Upper lobe of left lung (tissue), 6 donors: ENCODE measurements around the gene FTO. TPM values are rescaled to one million over a fixed set of nuclear protein-coding genes. Genes with fewer than 3 reads are reported as not detected.
A peak's percentile ranks its signal among the peaks of the same experiment; 100 is the strongest.

Experiments
- ATAC-seq, 2 donors: fragments of 200-7000 bp; cut with Tn5 transposase; one replicate each; pipeline ENCODE4 v1.9.1; 2022; ENCODE audit warnings: mild to moderate bottlenecking in 2 of 2, moderate library complexity in 2 of 2; ENCODE audit not compliant: low FRiP score in 2 of 2
- DNase-seq, 2 donors: peaks; one replicate each; pipeline ENCODE4 v3.0.0-alpha.2; 2019 to 2020
- H3K27ac ChIP-seq, 4 donors: fragments of 200-600 bp; sonication (generic); one replicate each; pipeline ENCODE4 v1.5.1; 2016 to 2019
- H3K27me3 ChIP-seq, 4 donors: fragments of 200-600 bp; sonication (generic); one replicate each; pipeline ENCODE4 v1.5.1; 2017 to 2019
- H3K36me3 ChIP-seq, 4 donors: fragments of 200-600 bp; sonication (generic); one replicate each; pipeline ENCODE4 v1.5.1; 2016 to 2019
- H3K4me1 ChIP-seq, 4 donors: fragments of 200-600 bp; sonication (generic); one replicate each; pipeline ENCODE4 v1.5.1; 2018 to 2019
- H3K4me3 ChIP-seq, 4 donors: fragments of 200-600 bp; sonication (generic); one replicate each; pipeline ENCODE4 v1.5.1; 2017 to 2019; ENCODE audit warnings: mild to moderate bottlenecking in 2 of 4, moderate library complexity in 1 of 4
- H3K9me3 ChIP-seq, 4 donors: fragments of 200-600 bp; sonication (generic); one replicate each; pipeline ENCODE4 v1.5.1; 2018 to 2019
- EP300 ChIP-seq, 4 donors: sonication (generic); formaldehyde crosslinking; IDR thresholded peaks; one replicate each; pipeline ENCODE4 v1.5.1; 2017; ENCODE audit warnings: antibody characterized with exemption in 4 of 4, control low read depth in 2 of 4
- POLR2A ChIP-seq, 4 donors: fragments of 450-650 bp; IDR thresholded peaks; one replicate each; pipeline ENCODE4 v1.5.1; 2016 to 2017; ENCODE audit warnings: antibody characterized with exemption in 4 of 4, mild to moderate bottlenecking in 2 of 4
- POLR2AphosphoS5 ChIP-seq, 2 donors: sonication (generic); formaldehyde crosslinking; IDR thresholded peaks; one replicate each; pipeline ENCODE4 v1.5.1; 2017; ENCODE audit warnings: antibody characterized with exemption in 2 of 2
- WGBS, 2 donors: methylation state at CpG; one replicate each; pipeline ENCODE4 v1.1.5; 2017 to 2018; 5-methylcytosine and 5-hydroxymethylcytosine counted together
- total RNA-seq, 6 donors: library from RNA; depleted of rRNA in 4 of 6; stranded (reverse); fragments of >200 nt in 4 of 6; gene quantifications; one replicate each; pipeline versions ENCODE4 v1.1.0 to v1.2.1, GENCODE V29; 2016 to 2021
- TF ChIP-seq, protein P1 (sequence below), 6 experiments: fragments of 450-650 bp in 4 of 6; fragments of 200-600 bp in 2 of 6; sonication (generic) in 2 of 6; IDR thresholded peaks; one replicate each; pipeline ENCODE4 v1.5.1; 2016 to 2019; ENCODE audit warnings: antibody characterized with exemption in 6 of 6
- donor health status: DM: no; HTN: no; CAD: no; lungs with moderate emphysema.
- donor health status: DM: no; HTN: yes; CAD: no; lungs with severe emphysema.

FTO gene
- total RNA-seq, 6 donors from 2014 or later, result 62.9 to 114 (median 75.4) TPM

- no peak overlapping the region for H3K4me3 ChIP-seq
- ATAC-seq (no peak), DNase-seq (no peak)
- TF ChIP-seq EP300 (IDR thresholded peaks at IDR 0.05) (no peak), POLR2A (IDR thresholded peaks at IDR 0.05) (no peak), POLR2AphosphoS5 (IDR thresholded peaks at IDR 0.05) (no peak)
- TF ChIP-seq, protein P1, sequence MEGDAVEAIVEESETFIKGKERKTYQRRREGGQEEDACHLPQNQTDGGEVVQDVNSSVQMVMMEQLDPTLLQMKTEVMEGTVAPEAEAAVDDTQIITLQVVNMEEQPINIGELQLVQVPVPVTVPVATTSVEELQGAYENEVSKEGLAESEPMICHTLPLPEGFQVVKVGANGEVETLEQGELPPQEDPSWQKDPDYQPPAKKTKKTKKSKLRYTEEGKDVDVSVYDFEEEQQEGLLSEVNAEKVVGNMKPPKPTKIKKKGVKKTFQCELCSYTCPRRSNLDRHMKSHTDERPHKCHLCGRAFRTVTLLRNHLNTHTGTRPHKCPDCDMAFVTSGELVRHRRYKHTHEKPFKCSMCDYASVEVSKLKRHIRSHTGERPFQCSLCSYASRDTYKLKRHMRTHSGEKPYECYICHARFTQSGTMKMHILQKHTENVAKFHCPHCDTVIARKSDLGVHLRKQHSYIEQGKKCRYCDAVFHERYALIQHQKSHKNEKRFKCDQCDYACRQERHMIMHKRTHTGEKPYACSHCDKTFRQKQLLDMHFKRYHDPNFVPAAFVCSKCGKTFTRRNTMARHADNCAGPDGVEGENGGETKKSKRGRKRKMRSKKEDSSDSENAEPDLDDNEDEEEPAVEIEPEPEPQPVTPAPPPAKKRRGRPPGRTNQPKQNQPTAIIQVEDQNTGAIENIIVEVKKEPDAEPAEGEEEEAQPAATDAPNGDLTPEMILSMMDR (IDR thresholded peaks at IDR 0.05), result no peak
- no peaks in the 10 kb centered on the region for H3K4me1 ChIP-seq
- H3K9me3 ChIP-seq, result no peaks in the 10 kb centered on the region
- 86 to 98% methylated on average over 4 of the region's 4 CpGs for WGBS, 2 donors
- H3K36me3 ChIP-seq, result no peaks in the 10 kb centered on the region
- H3K27ac ChIP-seq, result no peak overlapping the region
- no peaks in the 10 kb centered on the region for H3K27me3 ChIP-seq
These were observed 269.1 kb downstream of the FTO start for GRCh38 chr16:53973021-53973420.

- no peak overlapping the region for H3K27ac ChIP-seq
- WGBS, 2 donors, result 71 to 78% methylated on average over 4 of the region's 4 CpGs
- H3K27me3 ChIP-seq, result no peaks in the 10 kb centered on the region
- no peak for TF ChIP-seq POLR2AphosphoS5 (IDR thresholded peaks at IDR 0.05)
- TF ChIP-seq EP300 (IDR thresholded peaks at IDR 0.05), result no peak
- TF ChIP-seq POLR2A (IDR thresholded peaks at IDR 0.05), result no peak
- TF ChIP-seq, protein P1 (IDR thresholded peaks at IDR 0.05), result no peak
- ATAC-seq (no peak), DNase-seq (no peak)
- no peaks in the 10 kb centered on the region for H3K9me3 ChIP-seq
- no peaks in the 10 kb centered on the region for H3K4me1 ChIP-seq
- H3K4me3 ChIP-seq, result no peak overlapping the region
- H3K36me3 ChIP-seq, result no peaks in the 10 kb centered on the region
These were observed 270.6 kb downstream of the FTO start for GRCh38 chr16:53974484-53975080.

- Histone ChIP-seq H3K36me3 (no peaks in the 10 kb centered on the region), H3K27me3 (no peaks in the 10 kb centered on the region), H3K9me3 (no peaks in the 10 kb centered on the region), H3K4me3 (no peak overlapping the region), H3K27ac (no peak overlapping the region), H3K4me1 (peaks cover 0 to 10% (median 0%) of the 10 kb centered on the region in 4 donors)
- ATAC-seq (no peak), DNase-seq (no peak)
- TF ChIP-seq POLR2AphosphoS5 (IDR thresholded peaks at IDR 0.05) (no peak), EP300 (IDR thresholded peaks at IDR 0.05) (no peak), POLR2A (IDR thresholded peaks at IDR 0.05) (no peak)
- TF ChIP-seq, protein P1 (IDR thresholded peaks at IDR 0.05), result no peak
- 91 to 95% methylated on average over 3 of the region's 3 CpGs for WGBS, 2 donors
These were observed 276.7 kb downstream of the FTO start for GRCh38 chr16:53980675-53981074.

- peak in 1 of 2 donors; percentile 37 for ATAC-seq
- Histone ChIP-seq H3K4me1 (peaks cover 0 to 10% (median 2%) of the 10 kb centered on the region in 4 donors), H3K27ac (no peak overlapping the region), H3K4me3 (no peak overlapping the region), H3K27me3 (no peaks in the 10 kb centered on the region), H3K9me3 (no peaks in the 10 kb centered on the region), H3K36me3 (no peaks in the 10 kb centered on the region)
- TF ChIP-seq EP300 (IDR thresholded peaks at IDR 0.05) (no peak), POLR2AphosphoS5 (IDR thresholded peaks at IDR 0.05) (no peak), POLR2A (IDR thresholded peaks at IDR 0.05) (no peak)
- TF ChIP-seq, protein P1 (IDR thresholded peaks at IDR 0.05), result no peak
- 71 to 80% methylated on average over 3 of the region's 3 CpGs for WGBS, 2 donors
- no peak for DNase-seq
These were observed 278.7 kb downstream of the FTO start for GRCh38 chr16:53982631-53983042.

DNA sequence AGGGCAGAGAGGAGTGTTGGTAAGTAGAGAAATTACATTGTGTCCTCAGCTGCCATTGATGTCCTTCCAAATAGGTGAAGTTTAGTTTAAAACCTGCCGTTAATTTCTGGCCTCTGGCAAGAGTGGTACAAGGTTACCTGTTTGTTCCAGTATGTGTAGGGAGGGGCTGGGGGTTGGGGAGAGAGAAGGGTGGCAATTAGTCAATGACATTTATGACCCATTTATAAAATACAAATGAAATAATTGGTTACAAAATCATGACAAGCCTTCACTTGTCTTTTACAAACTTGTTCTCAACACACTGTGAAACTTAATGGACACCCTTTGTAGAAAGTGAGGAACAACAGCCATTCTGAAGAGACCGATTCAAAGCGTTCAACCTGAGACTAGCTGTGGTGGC is 281.0 kb downstream of the FTO start:
- DNase-seq (no peak), ATAC-seq (no peak)
- Histone ChIP-seq H3K36me3 (no peaks in the 10 kb centered on the region), H3K4me3 (no peak overlapping the region), H3K27ac (no peak overlapping the region), H3K9me3 (no peaks in the 10 kb centered on the region), H3K27me3 (no peaks in the 10 kb centered on the region), H3K4me1 (peaks cover 0 to 10% (median 5%) of the 10 kb centered on the region in 4 donors)
- TF ChIP-seq POLR2AphosphoS5 (IDR thresholded peaks at IDR 0.05) (no peak), POLR2A (IDR thresholded peaks at IDR 0.05) (no peak), EP300 (IDR thresholded peaks at IDR 0.05) (no peak)
- TF ChIP-seq, protein P1 (IDR thresholded peaks at IDR 0.05), result no peak
- WGBS, 2 donors, result 86 to 93% methylated on average over 3 of the region's 3 CpGs
